Fibroblast of the conjunctiva (primary cell): ENCODE data around the gene CEP128.

Source experiments
- DNase-seq: peaks from one replicate; pipeline ENCODE4 v3.0.0-alpha.2; 2010; ENCODE audit warnings: low read depth

CEP128 gene

GRCh38 chr14:80901260-80901659, 40.3 kb downstream of the CEP128 start:
- DNase-seq, result no peak

GRCh38 chr14:80872645-80873044, 68.9 kb downstream of the CEP128 start:
- DNase-seq, result no peak

- DNase-seq, result no peak
Observed at GRCh38 chr14:80868260-80868659, 73.3 kb downstream of the CEP128 start.

- no peak for DNase-seq
Observed at GRCh38 chr14:80867798-80868197, 73.7 kb downstream of the CEP128 start.

GRCh38 chr14:80867091-80867490, 74.4 kb downstream of the CEP128 start:
- no peak for DNase-seq

- no peak for DNase-seq
Observed at GRCh38 chr14:80865565-80865964, 76.0 kb downstream of the CEP128 start.

DNA sequence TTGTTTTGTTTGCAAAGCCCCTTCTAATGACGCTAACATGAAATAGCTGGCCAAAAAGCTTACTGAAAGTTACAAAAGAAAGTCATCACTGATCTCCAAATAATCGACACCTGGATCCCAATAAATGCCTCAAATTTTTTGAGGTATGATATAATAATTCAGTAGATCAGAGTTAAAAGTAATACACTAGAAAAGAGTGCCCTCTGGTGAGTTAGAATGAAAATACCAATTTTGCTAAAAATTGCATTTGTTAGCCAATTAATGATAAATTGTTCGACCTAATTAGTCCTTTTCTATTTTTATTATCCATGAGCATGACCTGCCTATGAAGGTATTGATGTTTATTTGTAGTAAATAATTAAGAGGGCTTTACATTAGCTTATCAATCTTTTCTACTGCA, 78.6 kb downstream of the CEP128 start:
- no peak for DNase-seq

DNA sequence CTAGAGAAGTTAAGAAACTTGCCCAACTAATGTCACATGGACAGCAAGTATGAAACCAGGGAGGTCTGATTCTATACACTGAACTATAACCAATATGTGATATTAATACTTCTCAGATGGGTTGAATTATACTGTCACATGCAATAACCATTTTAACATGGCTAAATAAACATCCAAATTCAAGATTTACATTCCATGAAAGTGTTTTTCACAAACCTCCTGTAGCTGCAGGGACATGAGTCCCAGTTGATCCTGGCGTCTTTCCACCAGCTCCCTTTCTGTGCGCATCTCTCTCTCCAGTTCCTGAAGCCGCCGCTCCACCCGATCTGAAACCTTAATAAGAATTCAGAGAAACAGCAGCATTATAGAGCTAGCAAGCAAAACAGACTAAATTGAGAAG, 79.0 kb downstream of the CEP128 start:
- DNase-seq, result peak; percentile 8

- peak; percentile 34 for DNase-seq
Observed at GRCh38 chr14:80850197-80850814, 91.2 kb downstream of the CEP128 start.

GRCh38 chr14:80847070-80847469, 94.5 kb downstream of the CEP128 start:
- no peak for DNase-seq

DNA sequence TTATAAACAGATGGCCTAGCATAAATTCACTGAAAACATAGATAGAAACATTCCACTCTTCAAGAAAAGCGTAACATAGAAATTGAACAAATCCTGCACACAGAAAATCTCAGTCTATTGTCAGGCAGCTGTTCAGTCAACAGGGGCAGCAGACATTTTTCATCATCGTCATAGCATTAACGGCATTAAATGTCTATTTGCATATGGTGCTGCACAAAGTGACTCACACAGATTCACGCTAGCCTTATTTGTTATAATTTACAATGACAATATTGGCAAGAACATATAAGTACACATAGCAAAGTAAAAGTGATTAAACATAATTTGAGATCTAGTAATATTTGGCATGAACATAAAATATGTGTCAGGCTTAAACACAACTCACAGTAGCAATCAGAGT, 95.7 kb downstream of the CEP128 start:
- DNase-seq, result no peak

- DNase-seq, result no peak
Observed at GRCh38 chr14:80844872-80845271, 96.7 kb downstream of the CEP128 start.

GRCh38 chr14:80839743-80840142, 101.8 kb downstream of the CEP128 start:
- DNase-seq, result no peak

- DNase-seq, result no peak
Observed at GRCh38 chr14:80809663-80810062, 131.9 kb downstream of the CEP128 start.

DNA sequence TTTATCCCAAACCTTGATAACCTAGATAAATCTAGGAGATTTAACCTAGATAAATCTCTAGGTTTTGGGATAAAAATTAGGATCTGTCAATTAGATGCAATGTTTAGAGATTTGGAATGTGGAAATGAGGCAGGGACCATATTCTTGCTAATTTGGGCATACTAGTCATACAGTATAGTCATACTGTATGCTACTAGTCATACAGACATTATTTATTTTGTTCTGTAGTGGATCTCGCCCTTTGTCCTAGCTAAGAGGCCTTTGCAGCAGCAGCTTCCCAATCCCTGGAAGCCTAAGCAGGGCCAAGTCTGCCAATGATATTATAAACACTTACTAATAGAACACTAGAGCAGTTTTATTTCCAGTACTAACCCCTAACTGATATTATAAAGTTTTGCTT, 136.4 kb downstream of the CEP128 start:
- no peak for DNase-seq

GRCh38 chr14:80798878-80799277, 142.7 kb downstream of the CEP128 start:
- DNase-seq, result no peak

GRCh38 chr14:80798211-80798610, 143.3 kb downstream of the CEP128 start:
- no peak for DNase-seq

DNA sequence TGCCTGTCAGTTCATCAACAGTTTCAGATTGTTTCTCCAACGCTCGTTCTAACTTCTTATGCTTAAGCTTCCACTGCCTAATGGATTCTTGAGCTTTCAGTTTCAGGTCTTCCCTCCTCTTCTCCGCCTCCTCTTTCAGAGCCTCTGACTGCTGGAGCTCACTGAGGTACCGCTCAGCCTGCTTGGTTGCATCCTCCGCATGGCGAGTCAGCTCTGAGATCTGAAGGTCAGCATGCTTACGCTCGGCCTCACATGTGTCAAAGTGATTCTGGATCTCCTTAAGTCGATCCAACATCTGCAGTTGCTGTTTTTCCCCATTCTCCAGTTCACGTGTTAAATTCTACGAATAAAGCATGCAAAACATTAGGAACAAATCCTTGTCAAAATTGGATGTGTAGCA, 148.8 kb downstream of the CEP128 start:
- DNase-seq, result no peak

DNA sequence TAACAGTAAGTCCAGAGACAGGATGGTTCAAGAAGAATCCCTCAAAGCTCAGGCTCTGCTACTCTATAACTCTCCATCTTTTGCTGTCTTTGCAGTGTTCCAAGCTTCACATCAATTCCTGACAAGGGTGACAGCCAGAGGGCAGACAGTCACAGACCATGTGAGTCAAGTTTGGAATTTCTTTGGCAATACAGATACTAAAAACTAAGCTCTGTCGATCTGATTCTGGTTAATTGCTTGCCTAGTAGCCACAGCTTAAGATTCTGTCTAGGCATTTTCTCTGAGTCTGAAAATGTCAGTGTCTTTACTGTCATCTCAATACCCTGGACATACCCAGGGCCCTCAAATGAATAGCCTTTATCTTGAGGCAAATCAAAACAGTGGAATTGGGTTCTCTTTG, 153.7 kb downstream of the CEP128 start:
- DNase-seq, result no peak

- peak; percentile 17 for DNase-seq
Observed at GRCh38 chr14:80784820-80785219, 156.7 kb downstream of the CEP128 start.

- DNase-seq, result no peak
Observed at GRCh38 chr14:80781972-80782367, 159.6 kb downstream of the CEP128 start.

DNA sequence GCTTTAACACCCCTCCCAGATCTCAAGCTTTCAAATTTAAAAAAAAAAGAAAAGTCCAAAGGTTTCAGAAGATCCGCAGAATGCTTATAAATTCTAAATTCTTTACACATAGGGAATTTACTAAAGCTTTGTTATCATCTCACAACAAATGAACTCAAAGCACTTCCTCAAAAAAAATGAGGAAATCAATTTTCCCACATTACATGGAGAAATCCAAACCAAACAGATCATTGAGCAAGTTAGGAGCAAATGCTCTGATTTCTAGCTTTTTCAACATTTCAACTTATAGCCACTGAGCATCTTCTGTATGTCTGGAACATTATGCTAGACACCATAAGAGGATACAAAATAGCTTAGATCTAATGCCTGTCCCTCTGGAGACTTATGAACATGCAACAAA, 161.0 kb downstream of the CEP128 start:
- no peak for DNase-seq

DNA sequence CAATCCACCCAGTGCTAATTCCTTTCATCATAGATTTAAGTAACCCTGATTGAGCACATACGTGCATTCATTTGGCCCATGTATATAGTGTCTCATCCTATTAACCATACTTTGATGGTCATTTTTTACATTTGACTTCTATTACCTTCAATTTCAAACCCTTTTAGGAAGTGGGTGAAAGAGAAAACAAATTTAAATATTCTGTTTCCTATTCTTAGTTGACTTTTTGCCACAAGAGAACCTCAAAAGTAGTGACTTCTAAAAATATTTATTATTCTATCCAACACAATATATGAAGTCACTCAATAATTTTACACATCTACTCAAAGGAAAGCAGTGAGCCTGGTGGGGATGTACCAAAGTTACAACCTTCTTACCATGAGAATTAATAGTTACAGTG, 164.9 kb downstream of the CEP128 start:
- DNase-seq, result no peak

DNA sequence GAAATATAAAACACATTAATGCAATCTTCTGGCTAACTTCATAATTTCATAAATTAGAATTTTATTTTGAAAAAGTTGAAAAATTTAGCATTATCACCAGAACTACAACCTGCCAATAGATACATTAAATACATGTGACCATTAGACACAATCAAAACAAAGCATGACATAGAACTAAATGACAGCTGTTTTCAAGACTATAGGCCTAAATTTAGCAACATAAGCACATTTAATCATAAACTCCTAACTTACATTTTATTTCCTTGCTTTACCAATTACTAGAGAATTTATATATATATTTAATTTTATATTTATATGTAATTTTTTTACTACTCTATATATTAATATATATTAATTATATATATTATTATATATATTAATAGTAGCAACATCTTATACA, 165.4 kb downstream of the CEP128 start:
- DNase-seq, result no peak

GRCh38 chr14:80772504-80772903, 169.0 kb downstream of the CEP128 start:
- no peak for DNase-seq
